T1000 (cell line): Measurements from ENCODE around the gene RNF113B.

Source experiments
- DNase-seq: peaks from one replicate; lab custom pipeline; 2025; ENCODE audit warnings: mixed read lengths; lab: John Stamatoyannopoulos, UW

Gene RNF113B

GRCh38 chr13:98203646-98204326, 26.7 kb upstream of the RNF113B start:
- DNase-seq = no peak

GRCh38 chr13:98201984-98202383, 24.9 kb upstream of the RNF113B start:
- DNase-seq = no peak

GRCh38 chr13:98201189-98201588, 24.1 kb upstream of the RNF113B start:
- no peak for DNase-seq

GRCh38 chr13:98200211-98200878, 23.3 kb upstream of the RNF113B start:
- no peak for DNase-seq

- DNase-seq = no peak
These were observed 22.4 kb upstream of the RNF113B start for GRCh38 chr13:98199480-98199879.

GRCh38 chr13:98198683-98199082, 21.6 kb upstream of the RNF113B start:
- DNase-seq = no peak

- no peak for DNase-seq
These were observed 18.2 kb upstream of the RNF113B start for GRCh38 chr13:98195054-98195791.

GRCh38 chr13:98192008-98192407, 14.9 kb upstream of the RNF113B start:
- no peak for DNase-seq

- no peak for DNase-seq
These were observed 13.9 kb upstream of the RNF113B start for GRCh38 chr13:98190889-98191444.

- no peak for DNase-seq
These were observed 12.9 kb upstream of the RNF113B start for GRCh38 chr13:98189841-98190505.

- DNase-seq = no peak
These were observed 11.6 kb upstream of the RNF113B start for GRCh38 chr13:98188544-98189166.

GRCh38 chr13:98187965-98188261, 10.8 kb upstream of the RNF113B start:
- no peak for DNase-seq

- no peak for DNase-seq
These were observed 10.3 kb upstream of the RNF113B start for GRCh38 chr13:98187155-98187964.

GRCh38 chr13:98184792-98185191, 7.7 kb upstream of the RNF113B start:
- DNase-seq = no peak

GRCh38 chr13:98182589-98182988, 5.5 kb upstream of the RNF113B start:
- no peak for DNase-seq

- DNase-seq = no peak
These were observed 5.1 kb upstream of the RNF113B start for GRCh38 chr13:98182153-98182552.

GRCh38 chr13:98181111-98181815, 4.2 kb upstream of the RNF113B start:
- DNase-seq = no peak

- DNase-seq = no peak
These were observed 3.0 kb upstream of the RNF113B start for GRCh38 chr13:98180092-98180491.

- no peak for DNase-seq
These were observed 1.2 kb downstream of the RNF113B start for GRCh38 chr13:98175823-98176222.

GRCh38 chr13:98175043-98175442, 2.0 kb downstream of the RNF113B start:
- DNase-seq = no peak
